Lower leg skin (tissue), 4 donors: Measurements from ENCODE around the gene EPHB2. TPM values are rescaled to one million over a fixed set of nuclear protein-coding genes. Genes with fewer than 3 reads are reported as not detected.

Experiments used
- DNase-seq, 2 donors: peaks; one replicate each; pipeline ENCODE4 v3.0.0-alpha.2; 2019; ENCODE audit warnings: low spot score in 2 of 2
- H3K4me3 ChIP-seq: fragments of 200-600 bp; sonication (generic); 2 replicates; pipeline ENCODE4 v1.5.1; 2017; ENCODE audit warnings: mild to moderate bottlenecking, low read depth; ENCODE audit not compliant: poor library complexity, severe bottlenecking
- POLR2A ChIP-seq, 2 donors: fragments of 450-650 bp; IDR thresholded peaks; one replicate each; pipeline ENCODE4 v1.6.1; 2016 to 2017; ENCODE audit warnings: antibody characterized with exemption in 2 of 2, mild to moderate bottlenecking in 1 of 2, moderate library complexity in 1 of 2
- WGBS, 2 donors: methylation state at CpG; one replicate each; pipeline ENCODE4 v1.1.5; 2018; 5-methylcytosine and 5-hydroxymethylcytosine counted together
- intact Hi-C: fragments of 100-400 bp; cut with DNase I; formaldehyde crosslinking; loops from one replicate; pipeline ENCODE4 v1.15.0; 2023; ENCODE audit warnings: low total_unique reads
- total RNA-seq, 4 donors: library from RNA; depleted of rRNA; stranded (reverse); fragments of >200 nt; gene quantifications; one replicate each; pipeline ENCODE4 v1.1.0, GENCODE V29; 2016
- TF ChIP-seq, protein P1 (sequence below), 3 donors: fragments of 450-650 bp; IDR thresholded peaks; one replicate each; pipeline ENCODE4 v1.5.1; 2016; ENCODE audit warnings: antibody characterized with exemption in 3 of 3, mild to moderate bottlenecking in 3 of 3, moderate library complexity in 2 of 3

The EPHB2 gene
- total RNA-seq, 4 donors from 2014 or later: 0.57 to 3.1 (median 1.7) TPM

DNA sequence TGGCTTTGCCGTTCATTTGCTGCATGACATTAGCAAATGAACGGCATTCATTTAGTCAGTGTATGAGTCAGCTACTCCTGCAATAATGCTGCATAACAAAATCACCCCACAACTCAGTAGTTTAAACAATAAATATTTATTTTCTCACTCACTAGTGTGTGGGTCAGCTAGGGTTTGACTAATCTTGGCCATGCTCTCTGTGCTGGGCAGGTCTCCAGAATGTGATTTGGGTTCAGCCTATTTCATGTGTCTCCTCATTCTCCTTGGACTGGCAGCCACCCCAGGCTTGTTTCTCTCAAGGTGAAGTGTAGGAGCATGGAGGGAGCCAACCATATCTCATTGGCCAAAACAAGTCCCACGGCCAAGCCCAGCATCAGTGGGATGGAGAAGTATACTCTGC lies 157.7 kb downstream of the EPHB2 start:
- 91 to 99% methylated on average over 3 of the region's 3 CpGs for WGBS, 2 donors
- intact Hi-C loops: no loop called here
- no peak for TF ChIP-seq POLR2A (IDR thresholded peaks at IDR 0.05)
- TF ChIP-seq, protein P1, sequence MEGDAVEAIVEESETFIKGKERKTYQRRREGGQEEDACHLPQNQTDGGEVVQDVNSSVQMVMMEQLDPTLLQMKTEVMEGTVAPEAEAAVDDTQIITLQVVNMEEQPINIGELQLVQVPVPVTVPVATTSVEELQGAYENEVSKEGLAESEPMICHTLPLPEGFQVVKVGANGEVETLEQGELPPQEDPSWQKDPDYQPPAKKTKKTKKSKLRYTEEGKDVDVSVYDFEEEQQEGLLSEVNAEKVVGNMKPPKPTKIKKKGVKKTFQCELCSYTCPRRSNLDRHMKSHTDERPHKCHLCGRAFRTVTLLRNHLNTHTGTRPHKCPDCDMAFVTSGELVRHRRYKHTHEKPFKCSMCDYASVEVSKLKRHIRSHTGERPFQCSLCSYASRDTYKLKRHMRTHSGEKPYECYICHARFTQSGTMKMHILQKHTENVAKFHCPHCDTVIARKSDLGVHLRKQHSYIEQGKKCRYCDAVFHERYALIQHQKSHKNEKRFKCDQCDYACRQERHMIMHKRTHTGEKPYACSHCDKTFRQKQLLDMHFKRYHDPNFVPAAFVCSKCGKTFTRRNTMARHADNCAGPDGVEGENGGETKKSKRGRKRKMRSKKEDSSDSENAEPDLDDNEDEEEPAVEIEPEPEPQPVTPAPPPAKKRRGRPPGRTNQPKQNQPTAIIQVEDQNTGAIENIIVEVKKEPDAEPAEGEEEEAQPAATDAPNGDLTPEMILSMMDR (IDR thresholded peaks at IDR 0.05): no peak
- H3K4me3 ChIP-seq: no peak overlapping the region
- no peak for DNase-seq

DNA sequence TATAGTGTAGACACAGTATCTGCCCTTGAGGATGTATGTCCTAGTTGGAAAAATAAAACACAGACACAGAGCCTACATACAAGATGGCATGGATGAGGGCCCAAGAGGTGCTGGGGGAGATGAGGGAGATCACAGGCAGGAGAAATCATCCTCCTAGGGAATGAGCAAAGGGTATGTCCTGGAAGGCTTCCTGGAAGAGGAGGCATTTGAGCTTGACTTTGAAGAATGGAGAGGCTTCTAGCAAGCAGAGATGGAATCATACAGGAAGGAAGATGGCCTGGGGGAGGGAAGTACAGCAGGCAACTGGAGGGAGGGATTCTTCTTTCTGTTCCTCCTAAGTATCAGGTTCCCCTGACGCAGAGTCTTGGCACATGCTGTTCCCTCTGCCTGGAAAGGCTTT lies 158.7 kb downstream of the EPHB2 start:
- DNase-seq: no peak
- H3K4me3 ChIP-seq: no peak overlapping the region
- intact Hi-C loops: no loop called here
- 81 to 92% methylated on average over 1 of the region's 1 CpG for WGBS, 2 donors
- no peak for TF ChIP-seq POLR2A (IDR thresholded peaks at IDR 0.05)
- TF ChIP-seq, protein P1 (IDR thresholded peaks at IDR 0.05): no peak

DNA sequence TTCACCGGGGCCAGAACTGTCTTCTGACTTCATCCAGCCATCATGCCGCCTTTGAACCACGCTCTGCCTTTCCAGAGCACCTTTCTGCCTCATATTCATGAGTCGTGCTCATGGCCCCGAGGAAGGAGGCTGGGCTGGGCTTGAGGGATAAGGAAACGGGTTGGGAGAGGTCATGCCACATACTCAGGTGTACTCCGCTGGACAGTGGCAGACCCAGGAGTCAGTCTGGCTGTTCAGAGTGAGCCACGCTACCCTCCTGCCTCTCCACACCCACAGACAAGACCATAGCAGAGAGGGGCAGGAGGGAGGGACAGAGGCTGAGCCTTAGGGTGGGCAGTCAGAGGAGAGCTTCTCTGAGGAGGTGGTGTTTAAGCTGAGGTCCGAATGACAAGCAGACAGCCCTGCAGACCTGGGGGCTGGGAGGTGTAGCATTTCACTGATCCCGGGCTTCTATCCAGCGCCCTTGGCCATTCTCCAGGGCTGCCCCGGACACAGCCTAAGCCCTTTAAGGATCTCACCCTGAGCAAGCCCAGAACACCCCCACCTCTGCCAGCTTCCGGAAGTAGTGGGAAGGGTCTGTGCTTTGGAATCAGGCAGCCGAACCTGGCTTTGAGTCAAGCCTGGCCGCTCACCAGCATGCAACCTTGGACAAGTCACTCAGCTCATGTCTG lies 159.7 kb downstream of the EPHB2 start:
- TF ChIP-seq, protein P1 (IDR thresholded peaks at IDR 0.05): no peak
- TF ChIP-seq POLR2A (IDR thresholded peaks at IDR 0.05): no peak
- H3K4me3 ChIP-seq: no peak overlapping the region
- DNase-seq: no peak
- 51 to 53% methylated on average over 14 of the region's 15 CpGs for WGBS, 2 donors
- intact Hi-C loops: no loop called here

DNA sequence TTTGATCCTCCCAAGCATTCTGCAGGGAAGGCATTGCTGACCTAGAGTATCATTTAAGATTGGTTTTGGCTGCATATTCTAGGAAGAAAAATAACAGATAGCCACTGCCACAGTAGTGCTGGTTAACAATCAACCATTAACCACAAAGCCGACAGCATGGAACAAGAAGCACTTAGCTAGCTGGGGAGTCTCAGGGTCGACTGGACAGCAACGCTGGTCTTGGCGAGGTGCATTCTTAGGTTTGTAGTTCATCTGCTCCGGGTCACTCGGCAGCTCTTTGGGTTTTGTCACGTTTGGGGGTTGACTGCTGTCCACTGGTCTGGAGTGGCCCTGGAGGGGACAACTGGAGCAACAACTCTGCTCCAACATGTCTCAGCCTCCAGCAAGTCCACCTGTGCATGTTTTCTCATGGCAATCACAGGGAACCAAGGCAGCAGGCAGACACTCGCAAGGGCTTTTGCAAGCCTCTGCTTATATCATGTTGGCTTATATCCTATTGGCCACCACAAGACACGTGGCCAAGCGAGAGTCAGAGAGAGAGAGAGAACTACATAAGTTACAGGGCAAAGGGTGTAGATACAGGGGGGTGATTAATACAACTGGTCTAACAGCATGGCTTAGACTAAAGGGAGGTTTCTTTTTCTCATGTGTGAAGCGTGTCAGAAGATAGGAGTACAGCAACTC lies 162.5 kb downstream of the EPHB2 start:
- no peak overlapping the region for H3K4me3 ChIP-seq
- TF ChIP-seq, protein P1 (IDR thresholded peaks at IDR 0.05): no peak
- no peak for TF ChIP-seq POLR2A (IDR thresholded peaks at IDR 0.05)
- 75 to 80% methylated on average over 11 of the region's 11 CpGs for whole genome bisulfite sequencing, 2 donors
- intact Hi-C loops: no loop called here
- DNase-seq: no peak

DNA sequence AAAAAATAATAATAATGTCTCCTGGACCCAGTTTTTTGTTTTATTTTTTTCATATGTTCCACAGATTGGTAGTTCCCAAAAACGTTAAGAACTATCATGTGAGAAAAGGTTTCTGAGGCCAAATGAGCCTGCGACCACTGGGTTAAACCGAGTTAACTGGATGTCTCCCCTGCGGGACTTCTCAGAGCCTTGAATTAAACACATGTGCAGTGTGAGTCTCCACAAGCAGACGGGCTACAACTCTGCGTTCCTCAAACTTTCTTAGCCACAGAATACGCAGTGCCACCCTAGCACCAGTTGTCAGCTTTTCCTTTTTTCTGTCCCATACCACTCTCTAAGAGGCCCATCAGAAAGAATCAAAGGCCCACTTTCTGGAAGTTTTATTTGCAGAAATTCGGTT lies 164.1 kb downstream of the EPHB2 start:
- intact Hi-C loops: no loop called here
- WGBS, 2 donors: 79 to 82% methylated on average over 8 of the region's 8 CpGs
- no peak for TF ChIP-seq POLR2A (IDR thresholded peaks at IDR 0.05)
- TF ChIP-seq, protein P1 (IDR thresholded peaks at IDR 0.05): no peak
- DNase-seq: no peak
- no peak overlapping the region for H3K4me3 ChIP-seq
